ENCODE data around the gene SCGB1C2.
"Not testable (repeated sequence)": the region's sequence is repeated elsewhere in the genome, so short reads cannot be mapped to it uniquely, and the experiment has no call there.

Gene SCGB1C2

DNA sequence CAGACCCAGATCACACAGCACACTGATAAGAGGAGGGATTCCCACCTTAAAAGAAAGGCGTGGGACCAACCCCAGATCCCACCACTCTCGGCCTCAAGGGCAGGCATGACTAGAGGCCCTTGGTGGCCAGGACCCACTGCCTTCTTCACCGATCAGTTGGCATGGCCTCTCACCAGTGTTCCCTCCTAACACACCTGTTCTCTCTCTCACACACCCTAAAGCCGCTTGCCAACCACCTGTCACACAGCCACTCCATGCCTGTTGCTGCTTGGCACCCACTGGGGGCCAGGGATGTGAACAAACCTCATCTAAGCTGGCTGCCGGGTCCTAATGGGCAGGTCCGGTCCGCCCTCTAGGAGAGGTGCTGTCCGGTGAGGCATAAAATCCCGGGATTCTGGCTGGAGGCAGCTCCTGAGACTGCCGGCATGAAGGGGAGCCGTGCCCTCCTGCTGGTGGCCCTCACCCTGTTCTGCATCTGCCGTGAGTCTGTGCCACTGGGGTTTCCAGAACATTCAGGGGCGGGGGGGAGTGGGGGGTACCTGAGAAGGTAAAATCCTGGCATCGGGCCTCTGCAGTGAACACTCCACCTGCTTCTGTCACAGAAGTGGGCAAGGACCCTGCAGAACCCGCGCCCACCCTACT lies at the start of gene SCGB1C2:
TSS of gene SCGB1C2 (plus strand) at position 404 of the 642 bp plus-strand sequence. CDS start at position 426, 22 bp downstream.
- not testable (repeated sequence) for DNase-seq

GRCh38 chr17:113111-113510 lies 24.3 kb upstream of the SCGB1C2 start:
- not testable (repeated sequence) for DNase-seq

DNA sequence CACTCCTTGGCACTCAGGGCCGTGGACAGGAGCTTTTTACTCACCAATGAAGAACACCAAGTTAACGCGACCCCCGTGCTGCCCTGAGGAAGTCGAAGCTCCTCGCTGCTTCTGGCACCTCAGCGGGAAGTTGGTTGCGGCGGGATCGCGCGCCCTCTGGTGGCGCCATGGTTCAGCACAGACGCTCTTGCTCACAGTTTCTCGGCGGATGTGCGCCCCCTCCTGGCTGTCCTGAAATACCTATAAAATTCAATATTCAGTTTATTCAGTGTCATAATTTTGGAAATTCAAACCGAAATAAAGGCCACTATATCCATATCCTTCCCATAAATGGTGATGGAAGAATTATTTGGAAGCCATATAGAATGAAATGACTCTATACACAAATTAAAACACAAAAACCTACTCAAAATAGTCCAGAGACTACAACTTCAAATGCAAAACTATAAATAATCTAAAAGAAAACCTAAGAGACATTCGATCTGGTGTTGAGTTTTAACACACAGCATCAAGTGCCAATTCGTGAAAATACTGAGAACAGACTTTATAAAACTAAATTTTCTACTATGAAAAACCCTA lies 18.9 kb upstream of the SCGB1C2 start:
- DNase-seq: not testable (repeated sequence)

- DNase-seq: not testable (repeated sequence)
Measured at GRCh38 chr17:133932-134331, 3.4 kb upstream of the SCGB1C2 start.

GRCh38 chr17:134332-134785 lies 3.0 kb upstream of the SCGB1C2 start:
- not testable (repeated sequence) for DNase-seq

DNA sequence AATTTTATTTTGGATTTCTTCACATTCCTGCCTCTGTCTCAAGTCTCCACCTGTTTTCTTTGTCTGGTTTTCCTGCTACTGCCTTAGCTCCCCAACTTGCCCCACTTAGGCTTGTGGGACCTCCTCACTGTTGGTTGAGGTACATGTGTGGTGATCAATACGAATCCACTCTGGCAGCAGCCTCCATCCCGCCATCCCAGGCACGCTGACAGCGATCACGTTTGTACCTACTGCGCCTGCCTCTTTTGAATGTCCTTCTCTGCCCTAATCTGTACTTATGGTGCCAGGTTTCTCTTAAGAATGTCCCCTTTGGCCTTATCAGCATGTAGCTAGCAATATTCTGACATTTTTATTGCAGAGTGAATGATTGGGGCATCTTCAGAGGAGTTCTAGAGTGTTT lies 2.3 kb upstream of the SCGB1C2 start:
- not testable (repeated sequence) for DNase-seq

GRCh38 chr17:135895-136294 lies 1.5 kb upstream of the SCGB1C2 start:
- DNase-seq: not testable (repeated sequence)

DNA sequence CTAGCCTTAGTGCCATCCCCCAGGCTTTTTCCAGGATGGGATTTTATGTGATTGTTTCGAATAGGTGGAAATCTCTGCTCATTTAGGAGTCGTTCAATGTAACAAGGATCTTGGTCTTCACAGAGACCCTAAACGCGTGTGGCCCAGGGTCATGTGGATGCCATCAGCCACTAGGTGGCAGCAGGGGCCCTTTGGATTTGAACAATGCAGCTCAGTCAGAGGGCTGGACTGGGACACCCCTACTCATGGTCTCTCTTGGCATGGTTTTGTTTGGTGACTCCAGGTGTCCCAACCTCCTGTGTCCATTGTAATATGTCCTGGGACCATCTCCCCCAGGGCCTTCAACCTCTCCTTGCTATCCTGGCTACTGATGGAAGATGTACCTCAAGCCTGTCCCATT lies 838 bp upstream of the SCGB1C2 start:
- not testable (repeated sequence) for DNase-seq

DNA sequence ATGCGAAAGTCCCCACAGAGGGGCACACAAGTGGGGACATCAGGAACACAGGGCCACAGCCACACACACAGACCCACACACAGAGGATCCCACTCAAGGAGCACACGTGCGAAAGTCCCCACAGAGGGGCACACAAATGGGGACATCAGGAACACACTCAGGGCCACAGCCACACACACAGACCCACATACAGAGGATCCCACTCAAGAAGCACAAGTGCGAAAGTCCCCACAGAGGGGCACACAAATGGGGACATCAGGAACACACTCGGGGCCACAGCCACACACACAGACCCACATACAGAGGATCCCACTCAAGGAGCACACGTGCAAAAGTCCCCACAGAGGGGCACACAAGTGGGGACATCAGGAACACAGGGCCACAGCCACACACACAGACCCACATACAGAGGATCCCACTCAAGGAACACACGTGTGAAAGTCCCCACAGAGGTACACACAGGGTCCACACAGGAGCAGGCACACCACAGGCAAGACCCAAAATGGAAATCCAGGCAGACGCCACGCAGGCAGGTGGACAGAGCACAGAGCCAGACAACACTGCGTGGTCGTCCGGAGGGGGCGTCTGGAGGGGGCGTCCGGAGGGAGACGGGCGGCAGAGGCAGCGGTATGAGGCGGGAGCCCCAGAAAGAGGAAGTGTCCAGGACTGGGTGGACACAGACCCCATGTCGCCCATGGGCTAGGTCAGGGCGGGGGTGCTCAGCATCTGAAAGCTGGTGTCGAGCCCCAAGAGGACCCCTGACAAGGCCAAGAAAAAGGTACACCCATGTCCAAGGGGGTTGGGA lies 2.2 kb downstream of the SCGB1C2 start:
- not testable (repeated sequence) for DNase-seq

- peak; percentile 50 for DNase-seq
Measured at GRCh38 chr17:142102-142661, 4.8 kb downstream of the SCGB1C2 start.

DNA sequence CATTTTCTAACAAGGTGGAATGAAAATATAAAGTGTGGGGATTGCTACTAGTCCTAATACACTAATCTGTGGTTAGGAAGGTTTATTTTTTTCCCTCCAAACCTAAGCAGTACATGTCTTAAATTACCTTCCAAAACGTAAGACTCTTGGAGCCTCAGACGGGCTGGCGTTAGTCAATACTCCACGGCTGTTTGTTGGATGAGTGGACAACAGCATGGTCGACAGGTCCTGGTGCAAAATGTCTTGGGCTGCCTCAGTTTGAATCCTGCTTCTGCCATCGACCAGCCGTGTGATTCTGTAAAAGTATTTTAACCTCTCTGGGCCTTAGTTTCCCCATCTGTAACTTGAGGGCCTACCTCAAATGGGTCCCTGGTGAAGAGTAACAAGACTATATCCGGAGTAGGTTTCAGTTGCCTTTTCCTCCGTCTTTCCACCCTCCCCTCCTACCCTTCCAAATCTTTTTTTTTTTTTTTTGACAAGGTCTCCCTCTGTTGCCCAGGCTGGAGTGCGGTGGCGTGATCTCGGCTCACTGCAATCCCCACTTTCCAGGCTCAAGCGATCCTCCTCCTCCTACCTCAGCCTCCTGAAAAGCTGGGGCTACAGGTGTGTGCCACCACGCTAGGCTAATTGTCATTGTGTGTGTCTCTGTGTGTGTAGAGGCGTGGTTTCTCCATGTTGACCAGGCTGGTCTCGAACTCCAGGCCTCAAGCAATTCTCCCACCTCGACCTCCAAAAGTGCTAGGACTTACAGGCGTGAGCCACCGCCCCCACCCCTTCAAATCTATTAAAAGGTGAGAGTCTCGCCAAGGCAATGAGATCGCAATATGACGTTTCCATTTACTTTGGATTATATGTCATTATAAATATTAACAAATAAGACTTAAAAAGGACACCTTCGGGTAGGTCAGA lies 5.8 kb downstream of the SCGB1C2 start:
- DNase-seq: no peak

DNA sequence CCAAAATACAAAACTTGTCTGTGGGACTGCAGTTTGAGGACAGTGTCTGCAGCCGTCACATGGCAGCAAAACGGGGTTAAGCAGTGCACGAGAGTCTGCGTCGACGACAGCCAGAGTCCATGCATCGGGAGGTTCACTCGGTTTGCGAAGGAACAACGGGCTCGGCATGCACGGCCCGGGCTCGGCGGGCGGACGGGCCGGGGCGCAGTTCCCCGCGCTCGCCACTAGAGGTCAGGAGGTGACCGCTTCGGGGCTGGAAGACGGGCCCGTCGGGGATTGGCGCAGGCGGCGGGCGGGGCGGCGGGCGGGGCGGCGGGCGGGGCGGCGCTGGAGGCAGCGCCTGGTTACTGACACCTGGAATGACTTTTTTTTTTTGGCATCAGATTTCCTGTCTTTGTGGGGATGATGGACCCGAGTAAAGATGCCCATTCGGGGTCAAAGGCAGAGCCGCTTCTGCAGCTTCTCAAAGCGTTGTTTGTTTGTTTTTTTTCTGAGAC lies 6.5 kb downstream of the SCGB1C2 start:
- peak; percentile 82 for DNase-seq

DNA sequence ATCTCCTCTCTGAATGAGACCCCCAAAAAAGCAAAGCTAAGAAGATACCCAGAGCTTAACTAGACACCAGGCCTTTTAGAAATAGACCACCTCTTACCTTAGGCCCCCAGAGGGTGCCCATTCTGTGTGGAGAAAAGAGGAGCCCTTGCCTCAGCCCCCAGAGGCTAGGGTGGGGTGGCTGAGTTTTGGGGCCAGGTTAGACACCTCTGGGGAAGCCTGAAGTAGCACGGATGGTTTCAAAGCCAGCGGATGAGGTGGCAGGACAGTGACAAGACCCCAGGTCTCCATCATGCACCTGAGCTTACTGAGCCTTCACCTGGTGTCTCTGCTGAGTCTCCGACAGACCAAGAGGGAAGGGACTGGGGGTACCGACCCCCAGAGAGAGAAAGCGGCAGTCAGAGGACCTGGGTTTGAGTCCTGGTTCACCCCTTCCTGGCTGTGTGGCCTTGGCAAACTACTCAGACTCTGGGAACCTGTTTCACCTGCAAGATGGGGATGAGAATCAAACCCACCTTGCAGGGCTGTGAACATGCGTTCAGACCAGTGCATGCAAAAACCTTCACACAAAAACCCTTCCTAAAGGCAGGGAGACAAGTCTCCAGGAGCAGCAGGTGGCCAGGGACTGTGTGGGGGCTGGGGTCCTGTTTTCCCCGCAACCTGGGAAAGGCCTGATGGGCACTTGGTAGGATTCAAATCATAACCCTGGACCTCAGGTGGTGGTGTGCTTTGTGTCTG lies 7.7 kb downstream of the SCGB1C2 start:
- DNase-seq: no peak

DNA sequence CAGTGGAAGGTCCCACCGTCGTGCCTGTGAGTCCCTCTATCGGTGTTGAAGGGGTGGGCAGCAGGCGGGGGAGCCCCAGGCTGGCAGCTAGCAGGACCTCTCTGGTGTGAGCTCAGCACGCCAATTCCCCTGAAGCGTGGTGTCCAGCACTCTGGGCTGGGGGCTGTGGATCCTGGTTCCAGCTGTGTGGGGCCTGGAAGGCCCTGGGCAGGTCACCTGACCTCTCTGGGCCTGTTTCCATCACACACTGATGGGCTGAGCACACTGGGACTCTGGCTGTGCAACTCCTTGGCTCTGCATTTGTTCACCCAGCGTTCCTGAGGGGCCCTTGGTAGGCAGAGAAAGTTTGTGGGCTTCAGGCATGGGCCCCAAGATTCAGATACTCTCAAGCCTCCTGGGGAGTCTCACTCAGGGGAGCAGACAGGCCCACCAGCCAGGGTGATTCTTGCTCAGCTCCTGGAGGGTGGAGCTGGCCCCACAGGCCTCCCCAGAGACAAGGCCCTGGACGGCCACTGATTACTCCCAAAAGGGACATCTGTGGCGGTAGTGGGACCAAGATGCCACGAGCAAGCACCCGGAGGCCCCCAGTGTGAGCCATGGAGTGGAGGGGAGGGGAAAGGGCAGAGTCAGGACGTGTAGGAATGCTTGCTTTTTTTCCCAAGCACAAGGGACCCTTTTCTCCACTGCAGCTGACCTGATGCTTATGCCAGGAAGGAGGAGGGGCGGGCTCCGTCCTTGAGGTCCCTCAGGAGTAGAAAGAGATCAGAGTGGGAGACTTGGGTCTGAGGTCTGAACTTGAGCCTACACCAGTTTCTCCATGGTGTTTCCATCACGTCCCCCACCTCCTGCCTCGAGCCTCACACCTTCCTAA lies 8.5 kb downstream of the SCGB1C2 start:
- DNase-seq: no peak

GRCh38 chr17:146546-146945 lies 9.2 kb downstream of the SCGB1C2 start:
- no peak for DNase-seq

- DNase-seq: no peak
Measured at GRCh38 chr17:146983-147761, 9.8 kb downstream of the SCGB1C2 start.

DNA sequence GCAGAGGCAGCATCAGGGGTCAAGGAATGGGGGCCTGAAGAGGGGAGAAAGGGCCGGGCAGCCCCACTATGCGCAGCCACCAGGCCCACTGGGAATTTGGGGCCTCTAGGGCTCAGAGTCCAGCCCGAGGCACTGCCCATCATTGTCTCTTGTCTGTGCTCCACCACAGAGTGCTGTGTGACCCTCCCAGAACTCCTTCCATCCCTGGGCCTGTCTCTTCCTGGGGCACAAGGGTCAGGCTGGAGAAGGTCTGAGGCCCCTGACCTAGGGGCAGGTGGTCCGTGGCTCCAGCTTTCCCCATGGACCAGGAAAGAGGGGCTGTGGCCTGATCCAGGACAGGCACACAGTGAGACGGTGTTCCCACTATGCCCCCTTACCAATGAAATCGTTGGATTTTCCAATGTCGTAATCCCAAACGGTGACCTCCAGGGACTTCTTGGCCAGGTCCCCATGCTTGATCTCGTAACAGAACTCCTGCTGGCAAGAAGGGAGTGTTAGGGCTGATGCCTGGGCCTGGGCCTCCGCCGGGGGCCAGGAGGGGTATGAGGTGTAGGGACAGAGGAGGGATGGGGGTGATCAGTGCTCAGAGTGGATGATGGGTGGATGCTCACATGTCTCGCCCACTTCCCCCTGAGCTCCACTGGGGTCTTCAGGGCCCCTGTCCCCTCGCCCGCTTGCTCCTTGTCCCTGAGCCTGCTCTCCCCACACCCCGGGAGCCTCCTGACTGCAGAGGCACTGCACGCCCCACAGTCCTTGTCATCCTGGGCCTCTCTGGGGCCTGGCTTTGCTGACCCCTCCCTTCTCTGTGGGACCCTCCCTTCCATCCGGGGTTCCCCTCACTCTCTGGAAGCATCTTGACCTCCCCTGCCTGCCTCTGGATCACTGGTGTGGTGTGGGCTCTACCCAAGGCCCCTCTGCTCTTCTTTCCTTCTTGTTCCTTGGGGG lies 10.7 kb downstream of the SCGB1C2 start:
- no peak for DNase-seq

GRCh38 chr17:148757-149156 lies 11.4 kb downstream of the SCGB1C2 start:
- DNase-seq: no peak
